ACC112 (cell line): ENCODE results near the gene ATG10.

Source experiments
- H2AFZ ChIP-seq: fragments of 200-600 bp; sonication (generic); one replicate; pipeline ENCODE4 v1.6.0; 2017; ENCODE audit warnings: antibody characterized with exemption, low read length; ENCODE audit not compliant: unreplicated experiment
- H3K27ac ChIP-seq: fragments of 200-600 bp; sonication (generic); 2 replicates; pipeline ENCODE4 v1.5.1; 2014; ENCODE audit warnings: low read depth, mild to moderate bottlenecking, antibody characterized with exemption, low read length, moderate library complexity
- H3K27me3 ChIP-seq: fragments of 200-600 bp; sonication (generic); 2 replicates; pipeline ENCODE4 v1.6.1; 2014; ENCODE audit warnings: mild to moderate bottlenecking, antibody characterized with exemption, low read length, moderate library complexity, mixed read lengths; ENCODE audit not compliant: insufficient read depth
- H3K36me3 ChIP-seq: fragments of 200-600 bp; sonication (generic); 2 replicates; pipeline ENCODE4 v1.6.1; 2016; ENCODE audit warnings: mild to moderate bottlenecking, antibody characterized with exemption, low read length, moderate library complexity, mixed read lengths; ENCODE audit not compliant: insufficient read depth
- H3K4me1 ChIP-seq: fragments of 200-600 bp; sonication (generic); one replicate; pipeline ENCODE4 v1.6.1; 2016; ENCODE audit warnings: low read length, mixed read lengths; ENCODE audit not compliant: insufficient read depth, unreplicated experiment, control insufficient read depth
- H3K4me3 ChIP-seq: fragments of 200-600 bp; sonication (generic); 2 replicates; pipeline ENCODE4 v1.5.1; 2014; ENCODE audit warnings: mild to moderate bottlenecking, low read depth, low read length
- H3K79me2 ChIP-seq: fragments of 200-600 bp; sonication (generic); one replicate; pipeline ENCODE4 v1.6.0; 2016; ENCODE audit warnings: low read length; ENCODE audit not compliant: control insufficient read depth, unreplicated experiment, insufficient read depth

The ATG10 gene

DNA sequence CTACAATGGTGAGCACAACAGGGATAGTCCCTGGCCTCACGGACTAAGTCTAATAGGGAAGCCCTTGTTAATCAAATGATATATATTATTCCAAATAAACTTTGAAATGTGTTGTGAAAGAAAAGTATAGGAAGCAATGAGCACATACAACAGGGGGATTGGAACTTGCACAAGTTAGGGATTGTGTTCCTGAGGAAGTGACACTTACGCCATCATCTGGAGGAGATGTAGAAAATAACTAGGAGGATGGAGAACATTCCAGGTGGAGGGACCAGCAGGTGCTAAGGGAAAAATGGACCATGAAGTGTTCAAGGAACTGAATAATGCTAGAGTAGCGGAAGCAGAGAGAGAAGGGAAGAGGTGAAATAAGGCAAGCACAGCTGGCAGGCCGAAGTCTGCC lies 325.1 kb downstream of the ATG10 start:
- Histone ChIP-seq H2AFZ (no peak overlapping the region), H3K27me3 (no peaks in the 10 kb centered on the region), H3K27ac (no peak overlapping the region), H3K36me3 (no peaks in the 10 kb centered on the region), H3K4me3 (no peak overlapping the region), H3K4me1 (no peaks in the 10 kb centered on the region), H3K79me2 (no peaks in the 10 kb centered on the region)

DNA sequence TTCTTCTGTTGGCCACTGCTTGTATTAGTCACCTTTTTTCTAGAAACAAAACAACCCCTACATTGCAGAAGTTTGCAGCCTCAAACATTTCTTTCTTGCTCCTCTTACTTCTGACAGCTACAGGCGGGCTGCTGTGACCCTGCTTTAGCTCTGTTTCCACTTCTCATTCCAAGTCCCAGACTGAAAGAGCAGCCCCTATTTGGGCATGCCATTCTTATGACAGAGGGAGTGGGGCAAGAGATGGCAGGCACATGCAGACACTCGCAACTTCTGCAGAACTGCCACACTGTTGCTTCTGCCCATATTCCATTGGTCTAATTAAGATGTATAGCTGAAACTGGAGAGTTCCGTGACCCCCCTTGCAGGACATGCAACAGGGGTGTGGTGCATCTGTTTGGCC lies 325.9 kb downstream of the ATG10 start:
- Histone ChIP-seq H3K27ac (no peak overlapping the region), H3K79me2 (no peaks in the 10 kb centered on the region), H3K4me1 (no peaks in the 10 kb centered on the region), H3K27me3 (no peaks in the 10 kb centered on the region), H3K36me3 (no peaks in the 10 kb centered on the region), H3K4me3 (no peak overlapping the region), H2AFZ (no peak overlapping the region)

DNA sequence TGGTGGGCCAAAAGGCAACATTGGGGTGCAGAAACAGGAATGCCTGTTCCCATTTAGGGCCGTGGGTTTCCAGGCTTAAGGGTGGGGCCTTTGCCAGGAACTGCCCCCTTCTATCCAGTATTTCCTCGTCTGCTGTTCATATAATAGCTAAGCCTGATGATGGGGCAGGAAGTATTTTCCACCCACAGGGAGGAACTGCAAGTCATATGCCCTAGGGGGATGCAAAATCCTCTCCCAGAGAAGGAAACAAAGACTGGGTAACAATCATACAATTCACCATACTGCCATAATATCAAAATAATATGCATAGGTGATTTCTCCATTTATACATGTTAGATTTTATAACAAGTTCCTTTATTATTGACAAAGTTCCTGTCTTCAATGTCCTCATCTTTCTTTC lies 326.8 kb downstream of the ATG10 start:
- Histone ChIP-seq H3K27me3 (no peaks in the 10 kb centered on the region), H3K27ac (no peak overlapping the region), H3K4me1 (no peaks in the 10 kb centered on the region), H3K36me3 (no peaks in the 10 kb centered on the region), H3K79me2 (no peaks in the 10 kb centered on the region), H3K4me3 (no peak overlapping the region), H2AFZ (no peak overlapping the region)

DNA sequence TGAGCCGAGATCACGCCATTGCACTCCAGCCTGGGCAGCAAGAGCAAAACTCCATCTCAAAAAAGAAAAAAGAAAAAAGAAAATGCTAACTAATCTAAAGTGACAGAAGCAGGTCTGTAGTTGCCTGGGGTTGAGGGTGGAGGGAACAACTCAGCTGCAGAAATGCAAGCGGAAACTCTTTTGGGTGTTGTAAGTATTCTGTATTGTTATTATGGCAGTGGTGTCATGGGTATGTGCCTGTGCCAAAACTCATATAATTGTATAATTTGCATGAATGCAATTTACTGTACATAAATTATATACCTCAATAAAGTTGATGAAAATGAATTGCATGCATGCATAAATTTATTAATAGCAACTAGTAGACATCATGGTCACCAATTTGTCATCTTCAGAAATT lies 329.4 kb downstream of the ATG10 start:
- no peak overlapping the region for H3K4me3 ChIP-seq
- H3K27me3 ChIP-seq = no peaks in the 10 kb centered on the region
- H3K36me3 ChIP-seq = no peaks in the 10 kb centered on the region

More for the DNA sequence above, 329.4 kb downstream of the ATG10 start:
- H3K79me2 ChIP-seq = no peaks in the 10 kb centered on the region
- no peak overlapping the region for H2AFZ ChIP-seq
- H3K27ac ChIP-seq = no peak overlapping the region
- H3K4me1 ChIP-seq = no peaks in the 10 kb centered on the region
